Activated CD8-positive, alpha-beta memory T cell treated with anti-CD3 and anti-CD28 coated beads, Interleukin-2, amount 50 U/mL, for 1 hour (primary cell): ENCODE data around the gene PRKD1.
"Not testable (repeated sequence)": the region's sequence is repeated elsewhere in the genome, so short reads cannot be mapped to it uniquely, and the experiment has no call there.

Source experiments
- DNase-seq: peaks from one replicate; pipeline ENCODE4 v3.0.0-alpha.2; 2020; ENCODE audit errors: extremely low read depth

PRKD1 gene

GRCh38 chr14:29900609-29901350 is 26.9 kb downstream of the PRKD1 start:
- no peak for DNase-seq

GRCh38 chr14:29898470-29898869 is 29.2 kb downstream of the PRKD1 start:
- no peak for DNase-seq

- DNase-seq, result no peak
Observed at GRCh38 chr14:29897181-29897580, 30.5 kb downstream of the PRKD1 start.

GRCh38 chr14:29896354-29896821 is 31.3 kb downstream of the PRKD1 start:
- no peak for DNase-seq

GRCh38 chr14:29895591-29896083 is 32.0 kb downstream of the PRKD1 start:
- no peak for DNase-seq

- no peak for DNase-seq
Observed at GRCh38 chr14:29893989-29894388, 33.7 kb downstream of the PRKD1 start.

- DNase-seq, result no peak
Observed at GRCh38 chr14:29892327-29892726, 35.3 kb downstream of the PRKD1 start.

GRCh38 chr14:29885988-29886387 is 41.7 kb downstream of the PRKD1 start:
- DNase-seq, result no peak

- no peak for DNase-seq
Observed at GRCh38 chr14:29868000-29868399, 59.6 kb downstream of the PRKD1 start.

GRCh38 chr14:29865299-29865698 is 62.3 kb downstream of the PRKD1 start:
- DNase-seq, result no peak

GRCh38 chr14:29861996-29862395 is 65.7 kb downstream of the PRKD1 start:
- no peak for DNase-seq

GRCh38 chr14:29858299-29858698 is 69.3 kb downstream of the PRKD1 start:
- DNase-seq, result no peak

GRCh38 chr14:29857551-29857950 is 70.1 kb downstream of the PRKD1 start:
- no peak for DNase-seq

- DNase-seq, result no peak
Observed at GRCh38 chr14:29856516-29856915, 71.1 kb downstream of the PRKD1 start.

- DNase-seq, result not testable (repeated sequence)
Observed at GRCh38 chr14:29853691-29854090, 74.0 kb downstream of the PRKD1 start.

GRCh38 chr14:29853272-29853671 is 74.4 kb downstream of the PRKD1 start:
- DNase-seq, result no peak

GRCh38 chr14:29851397-29851796 is 76.2 kb downstream of the PRKD1 start:
- DNase-seq, result no peak

GRCh38 chr14:29847056-29847380 is 80.6 kb downstream of the PRKD1 start:
- DNase-seq, result no peak

- no peak for DNase-seq
Observed at GRCh38 chr14:29846339-29847055, 81.2 kb downstream of the PRKD1 start.

GRCh38 chr14:29843981-29844380 is 83.7 kb downstream of the PRKD1 start:
- DNase-seq, result no peak

- DNase-seq, result no peak
Observed at GRCh38 chr14:29842228-29842627, 85.4 kb downstream of the PRKD1 start.

GRCh38 chr14:29840369-29840892 is 87.2 kb downstream of the PRKD1 start:
- DNase-seq, result not testable (repeated sequence)

- not testable (repeated sequence) for DNase-seq
Observed at GRCh38 chr14:29839691-29840090, 88.0 kb downstream of the PRKD1 start.
